Activated T-cell treated with anti-CD3 and anti-CD28 coated beads, Interleukin-2, amount 50 U/mL, for 4 hours (primary cell): Measurements from ENCODE around the gene SPRN. TPM values are rescaled to one million over a fixed set of nuclear protein-coding genes. Genes with fewer than 3 reads are reported as not detected.
"Not testable (repeated sequence)": the region's sequence is repeated elsewhere in the genome, so short reads cannot be mapped to it uniquely, and the experiment has no call there.

Source experiments
- ATAC-seq, 2 donors: fragments of 200-7000 bp; cut with Tn5 transposase; one replicate each; pipeline ENCODE4 v1.10.0; 2021
- DNase-seq: peaks from one replicate; pipeline ENCODE4 v3.0.0-alpha.2; 2020
- H3K27me3 Mint-ChIP-seq: one replicate; pipeline ENCODE4 v1.8.0; 2021; ENCODE audit warnings: low read depth, mixed read lengths
- H3K36me3 Mint-ChIP-seq: one replicate; pipeline ENCODE4 v1.8.0; 2022; ENCODE audit warnings: mixed read lengths; ENCODE audit not compliant: insufficient read depth
- H3K4me1 Mint-ChIP-seq: one replicate; pipeline ENCODE4 v1.8.0; 2021; ENCODE audit warnings: low read depth, mixed read lengths
- H3K4me3 Mint-ChIP-seq: one replicate; pipeline ENCODE4 v1.8.0; 2021; ENCODE audit warnings: mild to moderate bottlenecking, moderate library complexity, mixed read lengths
- H3K9me3 Mint-ChIP-seq: one replicate; pipeline ENCODE4 v1.8.0; 2021; ENCODE audit warnings: mixed read lengths
- total RNA-seq, 3 donors: library from RNA; stranded (reverse); gene quantifications; one replicate each; pipeline ENCODE4 v1.2.1, GENCODE V29; 2021

SPRN gene
- total RNA-seq, 3 donors from 2014 or later = not detected

GRCh38 chr10:133415752-133416151 is 8.7 kb downstream of the SPRN start:
- DNase-seq = no peak
- peaks cover 45% of the 10 kb centered on the region for H3K36me3 Mint-ChIP-seq
- peaks cover 3% of the 10 kb centered on the region for H3K4me1 Mint-ChIP-seq
- no peak for ATAC-seq
- no peak overlapping the region for H3K4me3 Mint-ChIP-seq
- peaks cover 21% of the 10 kb centered on the region for H3K9me3 Mint-ChIP-seq
- H3K27me3 Mint-ChIP-seq = no peaks in the 10 kb centered on the region

GRCh38 chr10:133414401-133414800 is 10.0 kb downstream of the SPRN start:
- DNase-seq, H3K27me3 Mint-ChIP-seq, H3K4me1 Mint-ChIP-seq, H3K4me3 Mint-ChIP-seq, ATAC-seq: not testable (repeated sequence)
- peaks cover 55% of the 10 kb centered on the region for H3K36me3 Mint-ChIP-seq
- H3K9me3 Mint-ChIP-seq = peaks cover 21% of the 10 kb centered on the region

GRCh38 chr10:133412381-133412711 is 12.1 kb downstream of the SPRN start:
- Mint-ChIP-seq H3K4me3 (no peak overlapping the region), H3K4me1 (peaks cover 19% of the 10 kb centered on the region), H3K27me3 (no peaks in the 10 kb centered on the region), H3K36me3 (peaks cover 71% of the 10 kb centered on the region), H3K9me3 (peaks cover 21% of the 10 kb centered on the region)
- no peak for DNase-seq
- ATAC-seq = no peak

- H3K36me3 Mint-ChIP-seq = peaks cover 77% of the 10 kb centered on the region
- DNase-seq (no peak), ATAC-seq (no peak)
- no peak overlapping the region for H3K4me3 Mint-ChIP-seq
- H3K27me3 Mint-ChIP-seq = no peaks in the 10 kb centered on the region
- H3K9me3 Mint-ChIP-seq = peaks cover 21% of the 10 kb centered on the region
- H3K4me1 Mint-ChIP-seq = peaks cover 23% of the 10 kb centered on the region
These were observed 12.7 kb downstream of the SPRN start for GRCh38 chr10:133411523-133412380.

GRCh38 chr10:133405844-133406527 is 18.4 kb downstream of the SPRN start:
- peaks cover 3% of the 10 kb centered on the region for H3K9me3 Mint-ChIP-seq
- peaks cover 70% of the 10 kb centered on the region for H3K36me3 Mint-ChIP-seq
- DNase-seq = no peak
- peaks cover 48% of the 10 kb centered on the region for H3K4me1 Mint-ChIP-seq
- peak; percentile 53 to 66 for ATAC-seq
- no peaks in the 10 kb centered on the region for H3K27me3 Mint-ChIP-seq
- H3K4me3 Mint-ChIP-seq = no peak overlapping the region

GRCh38 chr10:133405272-133405671 is 19.2 kb downstream of the SPRN start:
- H3K36me3 Mint-ChIP-seq = peaks cover 65% of the 10 kb centered on the region
- ATAC-seq (no peak), DNase-seq (no peak)
- no peaks in the 10 kb centered on the region for H3K27me3 Mint-ChIP-seq
- H3K4me1 Mint-ChIP-seq = peaks cover 55% of the 10 kb centered on the region
- H3K9me3 Mint-ChIP-seq = no peaks in the 10 kb centered on the region
- H3K4me3 Mint-ChIP-seq = no peak overlapping the region

- Mint-ChIP-seq H3K4me1 (peaks cover 51% of the 10 kb centered on the region), H3K36me3 (peaks cover 58% of the 10 kb centered on the region), H3K27me3 (no peaks in the 10 kb centered on the region), H3K4me3 (no peak overlapping the region), H3K9me3 (no peaks in the 10 kb centered on the region)
- ATAC-seq (no peak), DNase-seq (no peak)
These were observed 20.6 kb downstream of the SPRN start for GRCh38 chr10:133403784-133404183.

- H3K4me3 Mint-ChIP-seq = no peak overlapping the region
- ATAC-seq = no peak
- H3K27me3 Mint-ChIP-seq = no peaks in the 10 kb centered on the region
- no peaks in the 10 kb centered on the region for H3K9me3 Mint-ChIP-seq
- H3K36me3 Mint-ChIP-seq = peaks cover 56% of the 10 kb centered on the region
- peaks cover 48% of the 10 kb centered on the region for H3K4me1 Mint-ChIP-seq
- DNase-seq = no peak
These were observed 21.1 kb downstream of the SPRN start for GRCh38 chr10:133403359-133403758.

- H3K27me3 Mint-ChIP-seq = no peaks in the 10 kb centered on the region
- no peak overlapping the region for H3K4me3 Mint-ChIP-seq
- H3K4me1 Mint-ChIP-seq = peaks cover 46% of the 10 kb centered on the region
- DNase-seq (no peak), ATAC-seq (no peak)
- H3K36me3 Mint-ChIP-seq = peaks cover 53% of the 10 kb centered on the region
- H3K9me3 Mint-ChIP-seq = no peaks in the 10 kb centered on the region
These were observed 22.3 kb downstream of the SPRN start for GRCh38 chr10:133401981-133402725.

GRCh38 chr10:133401500-133401899 is 22.9 kb downstream of the SPRN start:
- peaks cover 49% of the 10 kb centered on the region for H3K36me3 Mint-ChIP-seq
- ATAC-seq (no peak), DNase-seq (no peak)
- peaks cover 43% of the 10 kb centered on the region for H3K4me1 Mint-ChIP-seq
- no peaks in the 10 kb centered on the region for H3K9me3 Mint-ChIP-seq
- no peaks in the 10 kb centered on the region for H3K27me3 Mint-ChIP-seq
- H3K4me3 Mint-ChIP-seq = no peak overlapping the region

GRCh38 chr10:133400624-133401424 is 23.6 kb downstream of the SPRN start:
- peaks cover 41% of the 10 kb centered on the region for H3K4me1 Mint-ChIP-seq
- H3K4me3 Mint-ChIP-seq = no peak overlapping the region
- DNase-seq (no peak), ATAC-seq (peak; percentile 41 to 46)
- H3K36me3 Mint-ChIP-seq = peaks cover 45% of the 10 kb centered on the region
- no peaks in the 10 kb centered on the region for H3K27me3 Mint-ChIP-seq
- no peaks in the 10 kb centered on the region for H3K9me3 Mint-ChIP-seq

GRCh38 chr10:133399123-133399601 is 25.3 kb downstream of the SPRN start:
- no peak for DNase-seq
- Mint-ChIP-seq H3K4me1 (peaks cover 41% of the 10 kb centered on the region), H3K27me3 (no peaks in the 10 kb centered on the region), H3K9me3 (no peaks in the 10 kb centered on the region), H3K36me3 (peaks cover 35% of the 10 kb centered on the region), H3K4me3 (no peak overlapping the region)
- no peak for ATAC-seq

GRCh38 chr10:133397938-133398337 is 26.5 kb downstream of the SPRN start:
- no peak for ATAC-seq
- H3K4me1 Mint-ChIP-seq = peaks cover 40% of the 10 kb centered on the region
- peaks cover 29% of the 10 kb centered on the region for H3K36me3 Mint-ChIP-seq
- DNase-seq = no peak
- H3K27me3 Mint-ChIP-seq = no peaks in the 10 kb centered on the region
- H3K9me3 Mint-ChIP-seq = no peaks in the 10 kb centered on the region
- H3K4me3 Mint-ChIP-seq = no peak overlapping the region
